ENCODE results near the gene CFAP119. TPM values are rescaled to one million over a fixed set of nuclear protein-coding genes. Genes with fewer than 3 reads are reported as not detected.

CFAP119 gene
- total and polyA plus RNA-seq, 12 donors, result 2.3 to 37.6 (median 8.0) TPM

GRCh38 chr16:30757316-30757715, 4.5 kb downstream of the CFAP119 start:
- peaks cover 0 to 38% of the 10 kb centered on the region in 2 donors for H3K36me3 ChIP-seq (replicated peaks in 1 of 2)
- intact Hi-C loops (cut with DNase I), result loop anchor here in 1 of 2 donors (10.0 kb wide), 1 partner anchor 53 kb away; no protein-coding TSS in a partner anchor
- peaks cover 8 to 11% of the 10 kb centered on the region in 2 donors for H3K4me1 ChIP-seq (replicated peaks in 1 of 2)
- no peaks in the 10 kb centered on the region for H3K9me3 ChIP-seq (replicated peaks in 1 of 3)
- DNase-seq, result peak in 2 of 7 donors; percentile 54 to 63
- no peak overlapping the region for H3K27ac ChIP-seq
- H3K4me3 ChIP-seq, result no peak overlapping the region
- WGBS, 4 donors, result 55 to 66% (median 64%) methylated on average over 6 to 7 of the region's 7 CpGs
- H3K27me3 ChIP-seq, result no peaks in the 10 kb centered on the region
- TF ChIP-seq CTCF (IDR thresholded peaks at IDR 0.05) (no peak), POLR2A (IDR thresholded peaks at IDR 0.05) (no peak)

GRCh38 chr16:30756781-30757100, 5.1 kb downstream of the CFAP119 start:
- WGBS, 4 donors, result 93 to 98% (median 97%) methylated on average over 12 to 13 of the region's 13 CpGs
- DNase-seq, result peak in 1 of 7 donors; percentile 11
- Histone ChIP-seq H3K4me3 (no peak overlapping the region), H3K27me3 (no peaks in the 10 kb centered on the region), H3K4me1 (replicated peaks in 1 of 2) (peaks cover 8 to 11% of the 10 kb centered on the region in 2 donors), H3K36me3 (replicated peaks in 1 of 2) (peaks cover 0 to 38% of the 10 kb centered on the region in 2 donors), H3K9me3 (replicated peaks in 1 of 3) (no peaks in the 10 kb centered on the region), H3K27ac (no peak overlapping the region)
- TF ChIP-seq POLR2A (IDR thresholded peaks at IDR 0.05) (no peak), CTCF (IDR thresholded peaks at IDR 0.05) (no peak)
- intact Hi-C loops (cut with DNase I), result loop anchor here in 1 of 2 donors (10.0 kb wide), 1 partner anchor 52 kb away; no protein-coding TSS in a partner anchor

GRCh38 chr16:30755955-30756780, 5.7 kb downstream of the CFAP119 start:
- TF ChIP-seq CTCF (IDR thresholded peaks at IDR 0.05) (no peak), POLR2A (IDR thresholded peaks at IDR 0.05) (no peak)
- peak in 1 of 7 donors; percentile 15 for DNase-seq
- no peak overlapping the region for H3K4me3 ChIP-seq

GRCh38 chr16:30753596-30753995, 8.3 kb downstream of the CFAP119 start:
- intact Hi-C loops (cut with DNase I), result loop anchor here in 1 of 2 donors (10.0 kb wide), 1 partner anchor 49 kb away; no protein-coding TSS in a partner anchor
- no peak overlapping the region for H3K27ac ChIP-seq
- H3K9me3 ChIP-seq (replicated peaks in 1 of 3), result no peaks in the 10 kb centered on the region
- TF ChIP-seq CTCF (IDR thresholded peaks at IDR 0.05) (no peak), POLR2A (IDR thresholded peaks at IDR 0.05) (no peak)
- DNase-seq, result peak in 1 of 7 donors; percentile 12
- 81 to 88% (median 85%) methylated on average over 4 of the region's 4 CpGs for WGBS, 4 donors
- H3K36me3 ChIP-seq (replicated peaks in 1 of 2), result peaks cover 0 to 46% of the 10 kb centered on the region in 2 donors
- H3K4me1 ChIP-seq (replicated peaks in 1 of 2), result no peaks in the 10 kb centered on the region
- no peaks in the 10 kb centered on the region for H3K27me3 ChIP-seq
- H3K4me3 ChIP-seq, result no peak overlapping the region

More at GRCh38 chr16:30755955-30756780, 5.7 kb downstream of the CFAP119 start:
- H3K36me3 ChIP-seq (replicated peaks in 1 of 2), result peaks cover 0 to 44% of the 10 kb centered on the region in 2 donors
- no peak overlapping the region for H3K27ac ChIP-seq
- no peaks in the 10 kb centered on the region for H3K27me3 ChIP-seq
- no peaks in the 10 kb centered on the region for H3K9me3 ChIP-seq (replicated peaks in 1 of 3)
- H3K4me1 ChIP-seq (replicated peaks in 1 of 2), result peaks cover 4 to 6% of the 10 kb centered on the region in 2 donors
- intact Hi-C loops (cut with DNase I), result loop anchor here in 1 of 2 donors (10.0 kb wide), 1 partner anchor 51 kb away; no protein-coding TSS in a partner anchor
- 93 to 95% (median 94%) methylated on average over 16 to 20 of the region's 20 CpGs for WGBS, 4 donors
